HG03565 (cell line): Measurements from ENCODE around the gene WNT4.

Experiments
- ATAC-seq: cut with Tn5 transposase; IDR thresholded peaks from one replicate; pipeline ENCODE4 v1.9.1; 2021; ENCODE audit warnings: mild to moderate bottlenecking, moderate library complexity; ENCODE audit not compliant: unreplicated experiment

Gene WNT4

DNA sequence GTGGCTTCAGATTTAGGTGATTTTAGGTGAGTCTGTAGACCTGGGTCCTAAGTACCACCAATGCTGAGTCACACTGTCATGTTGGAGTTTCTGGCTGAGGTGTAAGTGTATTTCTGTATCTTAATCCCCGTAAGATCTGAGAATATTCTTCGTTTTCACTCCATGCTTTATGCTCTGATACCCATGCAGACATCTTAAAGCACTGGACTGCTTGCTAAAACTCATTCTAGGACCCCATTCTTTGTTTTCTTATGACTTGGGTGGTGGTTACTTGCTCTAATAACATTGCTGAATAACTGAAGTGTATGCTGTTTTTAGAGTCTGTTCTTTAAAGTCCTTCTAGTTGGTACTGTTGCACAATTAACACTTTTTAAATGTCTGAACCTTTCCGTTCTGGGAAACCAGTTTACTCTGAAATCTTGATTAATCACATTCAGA lies 53.7 kb downstream of the WNT4 start:
- ATAC-seq = no peak

DNA sequence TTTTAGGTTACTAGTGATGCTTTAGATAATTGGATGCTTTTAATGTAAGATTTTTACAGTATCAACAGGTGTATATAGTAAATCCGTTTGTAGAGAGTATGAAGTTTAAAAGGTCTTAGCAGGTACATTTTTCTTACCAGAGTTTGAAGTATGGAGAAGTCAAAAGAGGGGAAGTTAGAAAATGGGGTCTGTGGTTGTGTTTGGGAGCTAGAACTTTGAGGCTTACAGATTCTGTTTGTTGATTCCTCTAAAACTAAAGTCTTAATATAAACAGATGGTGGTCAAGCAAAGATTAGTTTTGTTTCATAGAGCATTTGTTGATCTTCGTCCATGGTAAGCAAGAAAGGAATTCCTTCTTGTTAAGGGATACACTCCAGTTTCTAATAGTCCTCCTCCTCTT lies 54.6 kb downstream of the WNT4 start:
- no peak for ATAC-seq

DNA sequence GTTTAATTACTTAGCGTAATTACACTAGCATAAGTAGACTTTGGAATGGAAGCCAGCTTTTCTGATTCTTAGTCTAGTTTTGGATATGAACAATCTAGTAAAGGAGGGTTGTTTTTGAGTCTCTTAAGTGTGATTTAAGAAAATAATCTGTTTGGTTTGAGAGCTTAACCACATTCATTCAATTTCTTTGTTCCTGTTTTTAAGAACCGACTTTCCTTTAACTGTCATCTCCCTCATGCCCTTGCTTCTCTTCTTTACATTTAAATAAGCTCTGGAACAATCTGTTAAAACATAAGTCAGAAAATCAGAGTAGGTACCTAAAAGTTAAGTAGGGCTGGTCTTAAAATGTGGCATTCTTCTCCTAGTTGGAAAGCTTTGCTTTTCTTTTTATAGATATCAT lies 62.7 kb downstream of the WNT4 start:
- ATAC-seq = no peak

DNA sequence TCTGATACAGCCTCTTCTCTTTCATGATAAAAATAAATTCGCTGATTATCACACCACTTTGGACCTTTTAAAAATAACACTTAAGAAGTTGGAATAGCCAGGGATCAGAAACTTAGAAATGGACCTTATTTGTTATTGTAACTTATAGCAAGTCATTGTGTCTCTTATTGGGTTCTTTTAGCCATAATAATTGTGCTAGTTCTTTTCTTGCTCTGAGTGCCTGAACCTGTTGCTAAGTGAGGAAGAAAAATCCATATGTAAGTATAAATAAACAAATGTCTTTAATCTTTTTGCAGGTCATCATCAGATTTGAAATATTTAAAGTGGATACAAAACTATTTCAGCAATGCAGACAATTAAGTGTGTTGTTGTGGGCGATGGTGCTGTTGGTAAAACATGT lies 64.8 kb downstream of the WNT4 start:
- no peak for ATAC-seq

DNA sequence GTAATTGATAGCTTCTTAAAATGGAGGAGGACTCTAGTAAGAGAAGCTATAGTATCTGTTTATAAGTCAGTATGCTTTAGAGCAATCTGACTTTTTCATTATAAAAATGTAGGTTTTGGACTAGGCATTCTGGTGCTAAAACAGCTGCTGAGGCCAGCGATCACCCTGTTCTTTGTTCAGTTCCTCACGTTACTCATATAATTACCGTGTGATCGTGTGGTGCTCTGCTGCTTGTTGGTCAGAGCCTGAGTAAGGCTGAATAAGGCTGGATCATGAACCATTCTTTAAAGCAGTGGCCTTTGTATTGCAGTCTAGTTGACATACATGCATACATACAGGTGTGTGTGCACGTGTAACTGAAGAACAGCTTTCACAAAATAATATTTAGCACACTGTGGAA lies 65.2 kb downstream of the WNT4 start:
- no peak for ATAC-seq

DNA sequence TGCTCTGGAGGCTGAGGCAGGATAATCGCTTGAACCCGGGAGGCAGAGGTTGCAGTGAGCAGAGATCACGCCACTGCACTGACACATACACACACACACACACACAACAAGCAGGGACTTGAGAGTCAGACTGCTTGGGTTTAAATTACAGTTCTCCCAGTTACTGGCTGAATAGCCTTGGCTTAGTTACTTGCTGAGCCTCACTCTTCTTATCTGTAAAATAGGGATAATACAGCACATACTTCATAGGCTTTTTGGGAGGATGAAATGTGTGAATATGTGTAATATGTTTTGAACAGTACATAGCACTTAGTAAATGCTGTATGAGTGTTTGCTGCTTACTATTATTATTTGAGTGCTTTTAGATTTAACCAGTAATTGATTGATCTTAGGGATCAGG lies 66.6 kb downstream of the WNT4 start:
- ATAC-seq = no peak

DNA sequence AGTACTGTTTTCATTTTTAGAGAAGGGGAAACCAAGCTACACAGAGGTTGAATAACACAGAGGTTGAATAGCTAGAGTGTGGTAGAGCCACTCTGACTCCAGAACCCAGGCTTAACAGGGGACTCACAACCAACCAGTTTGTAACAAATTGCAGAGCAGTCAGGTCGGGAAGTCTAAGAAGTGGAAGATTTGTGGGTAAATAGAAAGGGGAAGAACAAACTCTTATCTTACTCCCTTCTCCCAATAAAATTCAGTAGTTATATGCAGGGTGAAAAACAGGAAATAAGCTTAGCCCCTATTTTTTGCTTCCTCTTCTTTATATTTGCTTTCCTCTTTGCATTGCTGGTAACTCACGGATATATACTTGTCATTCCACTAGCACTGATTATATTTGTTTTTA lies 67.2 kb downstream of the WNT4 start:
- ATAC-seq = no peak

DNA sequence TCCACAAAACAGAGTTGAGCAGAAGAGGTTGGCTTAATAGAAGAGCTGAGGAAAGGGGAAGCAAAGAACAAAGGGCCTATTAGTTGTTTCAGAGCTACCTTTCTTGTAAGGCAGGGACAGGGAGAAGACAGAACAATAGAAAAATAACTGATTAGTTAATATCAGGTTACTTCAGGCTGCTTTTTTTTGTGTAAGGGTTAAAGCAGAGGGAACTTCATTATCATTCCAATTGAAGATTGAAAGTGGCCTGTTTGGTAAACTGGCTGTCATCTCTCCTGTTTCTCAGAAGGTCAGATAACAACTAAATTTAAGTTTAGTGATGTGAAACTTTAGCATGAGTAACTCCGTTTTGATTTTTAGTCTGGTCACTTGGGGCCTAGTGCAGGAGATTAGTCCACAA lies 68.1 kb downstream of the WNT4 start:
- ATAC-seq = no peak

DNA sequence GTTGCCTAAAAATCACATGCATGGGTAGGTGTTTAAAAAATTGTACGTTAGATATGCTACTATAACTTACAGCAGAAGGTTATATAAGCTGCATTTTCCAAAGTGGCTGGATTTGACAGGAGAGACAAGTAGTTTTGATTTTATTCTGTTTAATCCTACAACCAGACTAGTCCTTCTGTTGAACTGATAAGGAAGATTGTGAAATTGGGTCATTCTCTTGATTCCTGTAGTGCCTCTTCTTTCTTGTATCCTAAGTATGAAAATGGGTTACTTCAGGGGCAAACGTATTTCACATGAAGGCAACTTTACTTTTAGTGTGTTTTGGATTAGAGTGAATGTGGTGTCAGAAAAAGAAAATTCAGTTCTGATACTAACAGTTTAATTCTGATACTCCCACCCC lies 71.4 kb downstream of the WNT4 start:
- ATAC-seq = no peak
